NCI-H1105 treated with DMSO at 0.1 percent for 48 hours (cell line): ENCODE results near the gene CAPNS1.

Experiments
- DNase-seq: peaks from one replicate; lab custom pipeline; 2025; lab: John Stamatoyannopoulos, UW

CAPNS1 gene

DNA sequence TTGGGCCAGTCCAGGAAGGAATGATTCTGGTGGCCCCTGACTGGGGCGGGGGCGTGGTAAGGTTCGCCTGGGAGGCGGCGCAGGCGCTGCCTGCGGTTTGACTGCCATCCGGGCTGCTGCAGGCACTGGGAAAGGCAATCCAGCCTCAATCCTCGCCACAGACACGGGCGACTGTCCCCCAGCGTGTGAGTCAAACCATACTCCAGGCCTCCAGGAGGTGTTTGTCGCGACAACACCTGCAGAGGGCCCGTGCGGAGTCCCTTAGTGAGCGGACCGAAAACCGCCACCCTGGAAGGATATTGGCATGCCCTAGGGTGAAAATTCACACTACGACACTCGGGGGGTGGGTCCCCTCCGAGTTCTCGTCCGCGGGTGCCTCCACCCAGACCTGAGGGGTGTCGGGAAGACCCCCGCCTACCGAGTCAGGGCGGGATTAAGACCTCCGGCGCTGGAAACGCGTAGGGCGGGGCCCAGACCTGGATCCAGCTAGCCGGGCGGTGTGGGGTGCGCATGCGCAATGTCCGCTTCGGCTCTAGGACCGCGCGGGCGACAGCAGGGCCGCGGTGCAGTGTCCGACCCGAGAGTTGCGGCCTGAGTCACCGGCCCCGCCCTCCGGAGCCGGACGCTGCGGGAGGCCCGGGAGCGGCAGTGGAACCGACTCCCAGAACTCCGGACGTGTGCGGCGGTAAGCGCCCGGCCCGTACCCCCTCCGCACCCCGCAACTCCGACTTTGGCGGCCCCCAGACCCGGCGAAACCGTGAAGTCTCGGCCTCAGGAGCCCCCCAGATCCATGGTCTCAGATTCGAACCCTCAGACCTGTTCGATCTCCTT, at the start of gene CAPNS1:
Gene CAPNS1 (plus strand): TSS at position 594 of the 831 bp plus-strand sequence. CDS start 946 bp downstream, outside the sequence.
- DNase-seq: peak; percentile 96

DNA sequence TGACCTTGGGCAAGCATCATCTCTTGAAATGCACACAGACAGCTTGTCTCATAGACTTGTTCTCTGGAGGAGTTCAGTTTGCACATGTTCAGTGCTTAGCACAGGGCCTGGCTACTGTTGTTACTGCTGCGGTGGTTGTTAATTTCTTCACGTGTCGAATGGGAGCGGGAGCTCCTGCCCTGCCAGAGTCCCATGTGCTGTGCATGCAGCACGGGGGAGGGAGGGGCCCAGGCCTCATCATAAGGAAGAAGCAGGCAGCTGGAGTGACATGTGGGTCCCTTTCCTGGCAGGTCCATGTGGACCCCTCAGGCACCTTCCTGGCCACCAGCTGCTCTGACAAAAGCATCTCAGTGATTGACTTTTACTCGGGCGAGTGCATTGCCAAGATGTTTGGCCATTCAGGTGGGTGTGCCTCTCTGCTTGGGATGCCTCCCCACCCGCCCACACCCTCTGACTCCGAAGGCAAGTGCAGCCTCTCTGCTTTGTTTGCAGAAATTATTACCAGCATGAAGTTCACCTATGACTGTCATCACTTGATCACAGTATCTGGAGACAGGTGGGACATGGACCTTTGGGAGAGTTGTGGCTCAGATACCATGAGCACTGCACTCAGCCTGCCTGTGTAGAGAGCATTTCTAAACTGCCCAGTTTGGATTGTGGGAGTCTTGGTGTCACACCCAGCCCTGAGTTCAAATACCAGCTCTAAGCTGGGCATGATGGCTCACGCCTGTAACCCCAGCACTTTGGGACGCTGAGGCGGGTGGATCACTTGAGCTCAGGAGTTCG, 48.8 kb upstream of the CAPNS1 start:
- no peak for DNase-seq

DNA sequence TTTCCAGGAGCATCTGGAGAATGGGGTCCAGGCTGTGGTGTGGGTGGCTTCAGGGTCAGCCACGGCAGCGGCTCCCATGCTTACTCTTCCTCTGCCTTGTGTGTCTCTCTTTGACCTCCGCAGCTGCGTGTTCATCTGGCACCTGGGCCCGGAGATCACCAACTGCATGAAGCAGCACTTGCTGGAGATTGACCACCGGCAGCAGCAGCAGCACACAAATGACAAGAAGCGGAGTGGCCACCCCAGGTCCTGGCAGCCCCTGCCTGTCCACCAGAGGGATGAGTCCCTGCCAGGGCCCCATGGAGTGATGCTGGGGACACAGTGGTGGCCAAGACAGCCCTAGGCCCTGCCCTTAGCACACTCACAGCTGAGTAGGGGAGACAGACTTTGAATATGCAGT, 47.3 kb upstream of the CAPNS1 start:
- DNase-seq: no peak

DNA sequence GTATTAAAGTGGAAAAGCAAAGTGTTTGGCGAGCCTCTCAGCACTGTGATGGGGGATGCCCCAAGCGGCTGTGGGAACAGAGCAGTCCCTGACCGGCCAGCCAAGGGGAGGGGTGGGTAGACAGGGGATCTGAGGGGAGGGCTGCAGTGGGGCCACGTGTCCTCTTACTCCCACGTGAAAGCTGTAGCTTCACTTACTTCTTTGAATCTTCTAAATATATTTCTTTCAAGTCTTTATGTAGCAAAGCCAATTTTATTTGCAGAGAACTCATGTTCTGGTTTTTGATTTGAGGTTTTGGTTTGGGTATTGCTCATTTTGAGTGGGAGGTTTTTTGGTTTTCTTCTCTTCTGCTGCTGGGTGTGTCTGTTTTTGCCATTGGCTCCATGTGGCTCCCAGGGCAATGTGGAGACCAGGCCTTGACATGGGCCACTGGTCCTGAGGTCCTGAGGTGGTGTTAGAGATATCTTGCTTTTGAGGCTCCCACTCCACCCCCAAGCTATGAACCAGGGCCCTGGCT, 46.7 kb upstream of the CAPNS1 start:
- no peak for DNase-seq

DNA sequence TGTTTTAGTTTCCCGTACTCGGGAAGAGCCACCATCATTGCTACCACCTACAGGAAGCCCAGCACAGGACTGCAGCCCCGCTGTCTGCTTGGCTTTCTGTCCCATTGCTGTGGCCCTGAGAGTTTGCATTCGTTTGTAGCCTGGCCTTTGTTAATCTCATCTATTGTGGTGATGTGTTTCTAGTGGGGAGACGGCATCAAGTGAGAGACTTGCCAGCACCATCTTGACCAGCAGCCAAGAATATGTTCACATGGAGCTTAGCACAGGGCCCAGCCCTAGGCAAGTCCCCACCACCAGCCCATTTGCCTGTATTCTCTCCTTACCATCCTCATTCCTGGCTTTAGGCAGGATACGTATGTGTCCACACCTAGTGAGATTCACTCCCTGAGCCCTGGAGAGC, 46.2 kb upstream of the CAPNS1 start:
- no peak for DNase-seq

DNA sequence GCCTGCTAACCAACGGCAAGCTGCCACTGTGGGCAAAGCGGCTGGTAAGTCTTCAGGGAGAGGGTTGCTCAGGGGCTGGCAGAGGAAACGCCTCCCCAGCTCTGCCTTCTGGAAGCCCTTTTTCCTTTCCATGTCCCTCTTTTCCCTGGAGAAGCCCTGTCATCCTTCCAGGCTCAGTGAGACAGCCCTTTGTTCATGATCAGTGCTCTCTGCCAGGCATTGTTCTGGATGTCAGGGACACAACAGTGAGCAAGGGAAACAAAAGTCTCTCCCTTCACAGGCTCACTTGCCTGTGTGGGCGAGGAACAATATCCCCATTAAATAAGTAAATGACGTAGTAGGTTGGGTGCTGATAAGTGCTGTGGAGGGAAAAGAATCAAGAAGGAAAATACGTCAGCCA, 42.8 kb upstream of the CAPNS1 start:
- DNase-seq: no peak

DNA sequence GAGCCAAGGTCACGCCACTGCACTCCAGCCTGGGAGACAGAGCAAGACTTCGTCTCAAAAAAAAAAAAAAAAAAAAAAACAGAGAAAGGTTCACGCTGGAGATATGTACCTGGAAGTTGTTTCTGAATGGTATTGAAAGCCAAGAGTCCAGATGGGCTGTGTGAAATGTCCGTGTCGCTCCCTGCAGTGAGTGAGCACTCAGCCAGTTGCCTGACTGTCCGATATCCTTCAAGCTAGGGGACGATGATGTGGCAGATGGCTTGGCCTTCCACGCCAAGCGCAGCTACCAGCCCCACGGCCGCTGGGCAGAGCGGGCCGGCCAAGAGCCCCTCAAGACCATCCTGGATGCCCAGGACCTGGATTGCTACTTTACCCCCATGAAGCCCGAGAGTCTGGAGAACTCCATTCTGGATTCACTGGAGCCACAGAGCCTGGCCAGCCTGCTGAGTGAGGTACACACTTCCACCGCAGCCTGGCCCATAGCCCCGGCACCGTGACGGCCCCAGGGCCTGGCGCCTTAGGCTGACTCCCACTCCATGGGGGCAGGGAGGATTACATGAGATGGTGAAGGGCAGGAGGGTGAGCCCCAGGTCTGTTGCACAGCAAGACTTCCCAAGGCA, 40.6 kb upstream of the CAPNS1 start:
- DNase-seq: no peak

DNA sequence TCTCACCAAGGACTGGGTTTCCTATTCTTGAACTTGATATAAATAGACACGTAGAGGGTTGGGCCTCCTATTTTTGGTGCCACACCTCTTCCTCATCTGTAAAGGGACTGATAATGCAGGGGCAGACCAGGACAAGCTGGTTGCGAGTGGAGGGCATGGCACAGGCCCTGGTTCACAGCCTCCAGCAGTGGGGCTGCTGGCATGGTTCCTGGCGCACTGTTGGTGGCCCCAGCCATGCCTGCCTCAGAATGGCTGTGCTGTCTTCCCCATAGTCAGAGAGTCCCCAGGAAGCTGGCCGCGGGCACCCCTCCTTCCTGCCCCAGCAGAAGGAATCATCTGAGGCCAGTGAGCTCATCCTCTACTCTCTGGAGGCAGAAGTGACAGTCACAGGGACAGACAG, 39.4 kb upstream of the CAPNS1 start:
- DNase-seq: no peak

DNA sequence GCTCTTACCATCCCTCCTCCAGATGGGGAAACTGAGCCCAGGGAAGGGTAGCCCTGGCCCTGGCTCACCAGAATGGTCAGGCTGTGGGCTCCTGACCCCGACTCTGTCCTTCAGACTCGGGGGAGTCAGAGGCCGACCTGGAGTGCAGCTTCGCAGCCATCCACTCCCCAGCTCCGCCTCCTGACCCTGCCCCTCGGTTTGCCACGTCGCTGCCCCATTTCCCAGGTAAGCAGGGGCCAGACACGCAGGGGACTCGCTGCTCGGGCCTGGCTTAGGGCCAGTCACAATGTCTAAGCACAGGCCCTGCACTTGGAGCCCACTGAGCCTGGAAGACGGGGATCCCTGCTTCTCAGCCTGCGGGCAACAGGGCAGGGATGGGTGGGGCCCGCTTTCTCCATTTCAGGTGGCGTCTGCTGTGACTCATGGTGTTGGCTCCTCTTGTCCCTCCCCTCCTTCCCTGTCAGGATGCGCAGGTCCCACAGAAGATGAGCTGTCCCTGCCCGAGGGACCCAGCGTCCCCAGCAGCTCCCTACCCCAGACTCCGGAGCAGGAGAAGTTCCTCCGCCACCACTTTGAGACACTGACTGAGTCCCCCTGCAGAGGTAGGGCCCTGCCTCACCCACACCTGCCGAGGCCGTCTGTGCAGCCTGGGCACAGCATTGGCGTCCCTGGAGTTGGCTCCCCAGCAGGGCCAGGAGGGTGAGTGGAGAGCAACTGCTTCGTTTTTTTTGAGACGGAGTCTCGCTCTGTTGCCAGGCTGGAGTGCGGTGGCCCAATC, 38.1 kb upstream of the CAPNS1 start:
- DNase-seq: no peak

DNA sequence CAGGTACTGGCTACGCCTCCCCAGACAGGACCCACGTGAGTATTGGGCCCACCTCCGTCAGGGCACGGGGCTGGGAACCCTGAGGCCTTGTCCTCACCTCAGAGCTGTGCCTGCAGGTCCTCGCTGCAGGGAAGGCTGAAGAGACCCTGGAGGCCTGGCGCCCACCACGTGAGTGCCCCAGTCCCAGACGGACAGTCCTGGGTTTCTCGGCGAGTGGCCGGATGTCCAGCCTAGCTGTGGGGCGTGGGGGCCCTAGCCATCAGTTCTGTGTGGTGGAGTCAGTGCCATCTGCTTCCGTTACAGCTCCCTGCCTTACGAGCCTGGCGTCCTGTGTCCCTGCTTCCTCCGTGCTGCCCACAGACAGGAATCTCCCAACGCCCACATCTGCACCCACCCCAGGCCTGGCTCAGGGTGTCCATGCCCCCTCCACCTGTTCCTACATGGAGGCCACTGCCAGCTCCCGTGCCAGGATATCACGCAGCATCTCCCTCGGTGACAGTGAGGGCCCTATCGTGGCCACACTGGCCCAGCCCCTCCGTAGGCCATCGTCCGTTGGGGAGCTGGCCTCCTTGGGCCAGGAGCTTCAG, 36.7 kb upstream of the CAPNS1 start:
- no peak for DNase-seq

DNA sequence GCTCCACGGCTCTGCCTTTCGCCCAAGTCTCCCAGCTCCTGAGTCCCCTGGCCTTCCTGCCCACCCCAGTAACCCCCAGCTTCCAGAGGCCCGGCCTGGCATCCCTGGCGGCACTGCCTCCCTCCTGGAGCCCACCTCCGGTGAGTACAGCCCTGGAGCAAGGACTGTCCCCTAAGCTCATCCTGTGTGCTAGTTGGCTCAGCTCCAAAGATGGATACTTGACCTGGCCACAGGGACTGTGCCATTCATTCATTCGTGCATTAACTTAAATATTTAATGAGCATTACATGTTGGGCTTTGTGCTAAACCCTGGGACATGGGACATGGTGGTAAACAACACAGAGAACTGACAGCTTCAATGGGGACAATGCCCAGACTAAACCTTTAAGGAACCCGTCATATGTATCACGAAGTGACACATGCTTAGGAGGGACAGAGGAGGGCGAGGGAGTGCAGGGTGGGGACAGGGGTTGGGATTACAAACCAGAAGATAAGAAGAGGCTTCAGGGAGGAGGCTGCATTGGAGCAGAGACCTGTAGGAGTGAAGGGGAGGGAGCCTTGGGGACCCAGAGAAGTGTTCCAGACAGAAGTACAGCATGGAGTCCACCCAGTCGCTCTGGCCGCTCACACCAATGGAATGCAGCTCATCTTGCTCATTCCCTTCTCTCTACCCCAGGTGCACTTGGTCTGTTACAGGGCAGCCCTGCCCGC, 35.9 kb upstream of the CAPNS1 start:
- DNase-seq: no peak

DNA sequence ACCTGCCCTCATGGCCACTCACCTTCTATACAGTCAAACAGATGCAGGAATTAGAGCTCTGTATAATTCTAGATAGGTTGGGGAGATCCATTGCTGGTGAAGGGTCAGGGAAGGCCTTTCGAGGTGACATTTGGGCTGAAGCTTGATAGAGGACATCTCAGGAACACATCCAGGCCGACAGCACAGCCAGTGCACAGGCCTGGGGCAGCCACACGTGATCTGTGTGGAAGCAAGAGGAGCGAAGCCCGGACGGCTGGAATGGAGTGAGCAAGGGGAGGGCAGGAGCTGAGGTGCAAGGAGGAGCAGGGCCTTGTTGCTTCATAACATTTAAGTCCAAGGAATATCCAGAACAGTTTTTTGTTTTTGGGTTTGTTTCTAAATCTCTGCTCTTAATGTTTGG, 33.4 kb upstream of the CAPNS1 start:
- no peak for DNase-seq

DNA sequence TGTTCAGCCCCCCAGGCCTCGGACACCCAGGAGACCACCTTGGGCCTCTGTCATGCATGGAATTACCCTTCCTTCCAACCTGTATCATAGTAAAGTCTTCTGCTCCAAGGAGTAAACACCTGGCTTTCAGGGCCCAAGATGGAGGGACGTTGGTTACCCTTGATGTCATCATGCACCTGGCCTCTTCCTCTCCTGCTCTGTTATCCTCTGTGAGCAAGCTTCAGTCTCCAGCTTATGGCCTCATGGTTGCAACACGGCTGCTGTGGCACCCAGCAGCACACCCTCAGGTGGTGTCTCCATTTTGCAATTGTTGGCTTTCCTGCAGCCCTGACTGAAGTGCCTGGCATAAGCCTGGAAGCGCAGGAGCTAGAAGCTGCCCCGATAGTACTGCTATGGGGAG, 32.9 kb upstream of the CAPNS1 start:
- no peak for DNase-seq

DNA sequence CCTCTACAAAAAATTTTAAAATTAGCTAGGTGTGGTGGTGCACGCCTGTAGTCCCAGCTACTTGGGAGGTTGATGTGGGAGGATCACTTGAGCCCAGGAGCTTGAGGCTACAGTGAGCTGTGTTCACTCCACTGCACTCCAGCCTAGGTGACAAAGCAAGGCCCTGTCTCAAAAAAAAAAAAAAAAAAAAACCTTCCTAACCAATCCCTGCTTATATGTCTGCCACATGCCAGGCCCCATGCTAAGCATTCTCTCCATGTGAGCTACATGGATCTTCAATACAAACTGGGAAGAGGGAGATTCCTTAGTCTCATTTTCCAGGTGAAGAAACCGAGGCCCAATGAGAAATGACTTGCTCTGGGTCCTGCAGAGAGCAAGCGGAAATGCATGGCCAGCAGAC, 31.2 kb upstream of the CAPNS1 start:
- no peak for DNase-seq

DNA sequence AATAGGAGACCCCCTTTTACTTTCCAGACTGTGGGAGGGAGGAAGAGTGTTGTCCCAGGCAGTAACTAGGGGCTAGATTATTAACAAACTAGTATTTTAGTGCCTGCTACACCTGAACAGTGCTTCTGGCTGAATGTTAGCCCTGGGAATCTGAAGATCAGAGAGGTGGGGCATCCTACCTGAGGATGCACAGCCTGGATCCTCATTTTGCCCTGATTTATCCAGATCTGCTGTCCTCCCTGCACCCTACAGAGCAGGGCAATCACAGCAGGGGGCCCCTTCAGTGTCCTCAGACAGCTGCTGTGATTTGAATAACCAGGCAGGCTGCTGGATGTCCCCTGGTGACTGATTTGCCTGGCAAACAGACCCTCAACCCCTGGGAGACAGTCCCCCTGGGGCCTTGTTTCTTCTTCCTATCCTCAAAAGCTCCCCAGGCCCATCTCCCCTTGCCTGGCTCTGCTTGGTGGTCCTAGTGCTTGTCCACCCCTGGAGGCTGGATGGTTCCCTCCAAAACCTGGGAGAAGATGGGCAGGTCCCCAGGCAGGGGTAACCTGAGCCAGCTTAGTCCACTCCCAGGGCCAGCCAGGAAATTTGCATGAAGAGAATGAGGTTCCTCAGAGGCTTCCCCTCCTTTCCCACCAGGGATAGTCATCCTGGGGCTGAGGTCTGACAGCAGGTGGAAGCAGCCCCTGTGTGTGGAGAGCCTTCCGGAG, 29.2 kb upstream of the CAPNS1 start, which contains the start of gene OVOL3:
Gene OVOL3 (plus strand): TSS at position 657 of the 713 bp plus-strand sequence. CDS start 60 bp downstream, outside the sequence.
- DNase-seq: no peak

DNA sequence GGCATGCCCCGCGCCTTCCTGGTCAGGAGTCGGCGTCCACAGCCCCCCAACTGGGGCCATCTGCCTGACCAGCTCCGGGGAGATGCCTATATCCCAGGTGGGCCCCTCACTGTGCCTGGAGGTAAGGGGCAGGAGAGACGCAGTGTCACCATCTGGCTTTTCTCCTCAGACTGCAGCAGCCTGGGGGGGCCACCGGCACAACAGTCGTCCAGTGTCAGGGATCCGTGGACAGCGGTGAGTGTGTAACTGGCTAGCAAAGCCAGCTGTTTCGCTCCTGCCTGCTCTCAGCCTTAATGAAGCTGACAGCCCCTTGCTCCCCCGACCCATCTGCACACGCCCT, 28.7 kb upstream of the CAPNS1 start:
- no peak for DNase-seq

DNA sequence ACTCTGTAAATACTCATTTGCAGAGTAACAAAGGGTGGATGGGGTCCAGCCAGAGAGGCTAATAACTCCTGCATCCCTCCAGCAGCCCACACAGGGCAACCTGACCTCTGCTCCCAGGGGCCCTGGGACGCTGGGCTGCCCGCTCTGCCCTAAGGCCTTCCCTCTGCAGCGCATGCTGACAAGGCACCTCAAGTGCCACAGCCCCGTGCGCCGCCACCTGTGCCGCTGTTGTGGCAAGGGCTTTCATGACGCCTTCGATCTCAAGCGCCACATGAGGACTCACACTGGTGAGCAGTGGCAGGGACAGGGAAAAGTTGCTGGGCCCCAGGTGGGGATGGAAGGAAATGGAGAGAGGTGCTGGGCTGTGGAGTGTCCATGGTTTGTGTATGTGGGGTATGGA, 27.2 kb upstream of the CAPNS1 start:
- no peak for DNase-seq

DNA sequence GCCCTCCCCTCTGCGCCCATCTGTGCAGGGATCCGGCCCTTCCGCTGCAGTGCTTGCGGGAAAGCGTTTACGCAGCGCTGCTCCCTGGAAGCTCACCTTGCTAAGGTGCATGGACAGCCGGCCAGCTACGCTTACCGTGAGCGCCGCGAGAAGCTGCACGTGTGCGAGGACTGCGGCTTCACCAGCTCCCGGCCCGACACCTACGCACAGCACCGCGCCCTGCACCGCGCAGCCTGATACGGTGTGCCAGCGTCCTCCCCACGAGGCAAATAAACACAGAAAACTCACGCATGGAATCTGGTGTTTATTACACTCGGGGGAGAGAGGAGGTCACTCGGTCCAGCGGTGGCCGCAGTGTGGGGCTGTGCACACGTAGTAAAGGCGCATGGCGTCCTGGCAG, 26.4 kb upstream of the CAPNS1 start:
- DNase-seq: no peak

DNA sequence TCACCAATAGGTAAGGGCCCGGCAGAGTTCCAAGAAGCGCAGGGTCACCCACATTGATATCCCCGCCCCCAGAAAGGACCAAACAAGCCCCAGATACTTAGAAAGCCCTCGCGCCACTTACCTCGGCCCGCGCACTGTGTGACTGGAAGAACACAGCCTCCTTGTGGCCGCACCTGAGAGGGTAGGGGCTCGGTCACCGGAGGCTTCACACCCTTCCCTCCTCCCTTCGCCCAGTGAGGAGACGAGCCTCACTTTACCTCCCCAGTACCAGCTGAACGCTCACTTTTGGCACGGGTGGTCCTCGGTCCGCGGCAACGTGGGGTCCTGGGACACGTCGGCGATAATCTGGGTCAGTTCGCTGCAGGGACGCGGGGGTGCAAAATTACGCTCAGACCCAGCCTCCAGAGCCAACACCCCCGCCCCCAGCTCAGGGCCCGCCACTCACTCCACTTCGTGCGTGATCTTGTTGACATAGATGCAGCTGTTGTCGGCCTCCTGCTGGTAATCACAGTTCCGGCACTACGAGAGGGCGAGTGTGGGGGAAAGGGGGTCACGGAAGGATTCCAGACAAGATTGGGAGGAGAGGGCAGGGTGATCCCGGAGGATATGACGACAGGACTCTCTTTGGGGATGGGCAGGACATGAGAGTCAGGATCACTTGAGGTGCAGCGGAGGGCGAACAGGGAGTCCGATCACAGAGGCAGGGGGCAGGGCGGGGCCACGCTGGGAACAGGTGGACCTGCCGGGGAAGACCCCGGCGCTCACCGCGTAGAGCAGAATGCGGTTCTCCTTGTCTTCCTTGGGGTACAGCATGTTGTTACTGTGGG, 25.8 kb upstream of the CAPNS1 start:
- DNase-seq: peak; percentile 50
